ENCODE results near the gene EFS. TPM values are rescaled to one million over a fixed set of nuclear protein-coding genes. Genes with fewer than 3 reads are reported as not detected.

The EFS gene
- total RNA-seq, 2 experiments from 2014 or later, result not detected

DNA sequence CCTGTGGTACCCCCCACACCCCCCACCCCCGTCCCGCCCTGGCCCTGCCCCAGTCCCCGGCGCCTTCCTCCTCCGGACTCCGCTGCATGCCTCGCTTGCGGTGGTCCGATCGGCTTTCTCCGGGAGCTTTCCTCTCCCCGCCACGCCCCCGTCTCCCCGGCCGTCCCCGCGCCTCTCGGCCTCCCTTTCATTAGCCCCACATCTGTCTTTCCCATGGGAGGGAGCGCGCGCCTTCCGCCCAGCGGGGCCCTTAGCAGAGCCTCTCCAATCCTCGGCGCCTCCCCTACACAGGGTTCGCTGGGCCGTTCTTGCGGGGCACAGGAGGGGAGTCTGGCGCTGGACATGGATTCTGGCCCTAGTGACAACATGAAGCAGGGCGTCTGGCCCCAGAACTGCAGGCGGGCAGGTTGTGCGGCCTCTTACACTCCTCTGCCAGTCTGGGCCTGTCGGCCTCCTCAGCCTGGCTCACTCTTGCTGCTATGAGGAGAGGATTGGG, 1.5 kb upstream of the EFS start:
- H3K4me3 Mint-ChIP-seq, result no peak overlapping the region
- DNase-seq, result no peak
- no peak overlapping the region for H3K27ac Mint-ChIP-seq
- CTCF ChIA-PET, result interaction anchor here (0.9 kb wide), 2 partner anchors 31 to 32 kb away, joined by 3 read pairs; no protein-coding TSS in a partner anchor
- POLR2A ChIA-PET, result no interaction called here
- H3K4me1 Mint-ChIP-seq, result peaks cover 2% of the 10 kb centered on the region
- no peaks in the 10 kb centered on the region for H3K36me3 Mint-ChIP-seq (ENCODE audit: low read depth)
- H3K27me3 Mint-ChIP-seq, result peaks cover 40% of the 10 kb centered on the region
- no peaks in the 10 kb centered on the region for H3K9me3 Mint-ChIP-seq

DNA sequence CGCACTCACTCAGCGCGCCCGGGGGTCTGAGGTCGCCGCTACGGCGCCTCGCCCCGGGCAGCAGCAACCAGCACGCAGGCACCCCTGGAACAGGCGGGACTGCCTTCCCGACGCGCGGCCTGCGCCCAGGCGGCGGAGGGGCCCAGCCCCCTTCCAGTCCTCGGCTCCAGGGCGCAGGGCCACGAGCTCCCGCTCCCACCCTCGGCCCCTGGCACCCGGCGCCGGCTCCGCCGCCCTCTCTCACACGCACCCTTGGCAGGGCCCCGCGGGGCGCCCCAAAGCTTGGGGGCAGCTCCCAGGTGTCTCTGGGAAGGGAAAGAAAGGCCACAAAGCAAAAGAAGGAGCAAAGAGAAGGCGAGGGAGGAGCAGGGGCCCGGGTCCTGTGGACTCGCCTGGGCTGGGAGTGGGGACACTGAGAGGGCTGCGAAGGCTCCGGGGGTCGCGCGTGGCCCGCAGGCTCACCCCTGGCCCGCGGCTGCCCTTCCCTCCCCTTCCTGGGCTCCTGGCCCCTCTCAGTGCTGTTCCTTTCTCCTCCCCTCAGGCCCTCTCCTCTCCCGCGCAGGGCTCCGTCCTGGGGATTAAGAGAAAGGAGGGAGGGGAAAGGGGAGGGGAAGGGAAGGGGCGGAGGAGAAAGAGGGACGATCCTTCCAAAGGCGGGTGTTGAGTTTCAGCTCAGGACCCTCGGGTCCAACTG, 907 bp upstream of the EFS start:
- Mint-ChIP-seq H3K4me1 (peaks cover 2% of the 10 kb centered on the region), H3K9me3 (no peaks in the 10 kb centered on the region), H3K27me3 (peaks cover 40% of the 10 kb centered on the region), H3K27ac (no peak overlapping the region), H3K36me3 (ENCODE audit: low read depth) (no peaks in the 10 kb centered on the region), H3K4me3 (no peak overlapping the region)
- POLR2A ChIA-PET, result no interaction called here
- CTCF ChIA-PET, result interaction anchor here (0.9 kb wide), 2 partner anchors 32 kb away, joined by 3 read pairs; no protein-coding TSS in a partner anchor
- DNase-seq, result no peak

DNA sequence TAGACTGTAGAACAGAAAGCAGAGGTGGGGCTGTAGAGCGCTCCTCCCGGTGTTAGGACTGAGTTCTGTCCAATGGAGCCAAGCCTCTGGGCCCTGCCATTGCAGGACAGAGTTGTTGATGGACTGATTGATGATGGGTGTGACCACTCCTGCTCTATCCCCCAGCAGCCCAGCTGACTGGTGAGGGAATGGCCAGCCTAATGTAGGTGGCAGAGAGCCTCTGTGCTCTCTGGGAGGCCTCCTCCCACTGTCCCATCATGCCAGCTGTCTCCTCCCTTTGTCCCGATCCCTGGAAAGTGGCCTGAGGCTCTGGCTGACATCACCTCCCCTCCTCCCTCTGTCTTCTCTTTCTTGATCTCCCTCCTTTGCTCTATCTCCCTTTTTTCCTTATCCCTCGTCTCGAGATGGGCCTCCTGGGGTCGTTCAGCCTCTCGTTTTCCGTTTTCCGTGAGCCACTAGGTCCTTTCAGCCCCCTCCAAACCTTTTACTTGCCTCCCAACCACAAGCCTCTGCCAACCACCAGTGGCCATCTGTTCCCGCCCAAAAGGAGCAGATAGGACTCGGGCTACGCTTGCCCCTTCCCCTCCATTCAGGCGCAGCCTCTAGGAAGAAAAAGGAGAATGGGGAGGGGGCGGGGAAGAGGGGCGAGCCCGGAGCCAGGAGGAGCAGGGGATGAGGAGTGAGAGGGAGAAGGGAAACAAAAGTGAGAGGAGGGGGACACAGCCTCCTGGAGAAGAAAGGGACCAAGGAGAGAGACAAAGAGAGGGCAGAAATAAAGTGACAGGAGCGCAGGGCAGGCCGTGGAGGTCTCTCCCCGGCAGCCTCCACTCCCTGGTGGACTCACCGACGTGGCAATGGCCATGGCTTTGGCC, 572 bp downstream of the EFS start:
- DNase-seq, result no peak
- Mint-ChIP-seq H3K27ac (no peak overlapping the region), H3K36me3 (ENCODE audit: low read depth) (no peaks in the 10 kb centered on the region), H3K9me3 (no peaks in the 10 kb centered on the region), H3K27me3 (peaks cover 40% of the 10 kb centered on the region), H3K4me3 (no peak overlapping the region), H3K4me1 (peaks cover 2% of the 10 kb centered on the region)
- ChIA-PET POLR2A (no interaction called here), CTCF (interaction anchor here (1.5 kb wide), 1 partner anchor 15 kb away, joined by 4 read pairs; no protein-coding TSS in a partner anchor)

DNA sequence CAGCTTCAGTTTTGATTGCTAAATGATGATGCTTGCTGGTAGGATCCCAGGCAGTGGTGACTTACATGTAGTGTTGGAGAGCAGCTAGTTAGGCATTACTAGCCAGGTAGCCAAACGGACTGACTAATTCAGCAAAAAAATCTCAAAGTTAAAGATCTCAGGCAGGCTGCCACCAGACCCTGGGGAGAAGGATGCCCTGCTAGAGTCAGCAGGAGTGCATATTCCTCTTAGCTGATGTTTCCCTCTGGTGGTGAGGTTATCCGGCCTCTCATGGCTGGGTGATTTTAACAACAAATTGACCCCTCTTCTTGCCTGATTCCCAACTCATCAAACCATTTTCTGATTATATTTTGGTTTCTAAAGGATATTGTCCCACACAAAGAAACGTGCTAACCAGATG, 2.8 kb downstream of the EFS start:
- Mint-ChIP-seq H3K9me3 (no peaks in the 10 kb centered on the region), H3K4me1 (peaks cover 2% of the 10 kb centered on the region), H3K27ac (no peak overlapping the region), H3K4me3 (no peak overlapping the region), H3K27me3 (peaks cover 30% of the 10 kb centered on the region), H3K36me3 (ENCODE audit: low read depth) (no peaks in the 10 kb centered on the region)
- DNase-seq, result no peak
- ChIA-PET POLR2A (no interaction called here), CTCF (interaction anchor here (0.7 to 1.5 kb wide), 3 partner anchors 9 to 18 kb away, joined by 3 read pairs; partner anchors contain the start of gene SLC22A17)

DNA sequence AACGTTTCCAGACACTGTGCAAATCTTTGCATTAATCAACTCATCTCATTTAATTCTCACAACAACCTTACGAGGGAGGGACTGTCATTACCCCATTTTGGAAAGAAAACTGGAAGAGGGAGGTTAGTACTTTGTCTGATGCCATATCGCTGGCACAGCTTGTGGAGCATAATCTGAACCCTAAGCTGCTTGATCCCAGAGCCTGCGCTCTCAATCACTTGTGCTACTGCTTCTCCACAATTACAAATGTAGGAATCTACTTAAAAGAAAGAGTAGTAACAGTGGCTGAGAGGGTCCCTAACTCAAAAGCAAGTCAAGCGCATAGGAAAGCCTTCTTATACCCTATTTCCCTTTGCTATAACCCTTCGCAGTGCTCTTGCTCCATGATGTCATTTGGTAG, 3.2 kb downstream of the EFS start:
- DNase-seq, result no peak
- H3K36me3 Mint-ChIP-seq (ENCODE audit: low read depth), result no peaks in the 10 kb centered on the region
- H3K27me3 Mint-ChIP-seq, result peaks cover 26% of the 10 kb centered on the region
- H3K27ac Mint-ChIP-seq, result no peak overlapping the region
- CTCF ChIA-PET, result interaction anchor here (0.7 to 1.5 kb wide), 3 partner anchors 9 to 18 kb away, joined by 3 read pairs; partner anchors contain the start of gene SLC22A17
- POLR2A ChIA-PET, result no interaction called here
- no peaks in the 10 kb centered on the region for H3K9me3 Mint-ChIP-seq
- H3K4me1 Mint-ChIP-seq, result no peaks in the 10 kb centered on the region
- no peak overlapping the region for H3K4me3 Mint-ChIP-seq

DNA sequence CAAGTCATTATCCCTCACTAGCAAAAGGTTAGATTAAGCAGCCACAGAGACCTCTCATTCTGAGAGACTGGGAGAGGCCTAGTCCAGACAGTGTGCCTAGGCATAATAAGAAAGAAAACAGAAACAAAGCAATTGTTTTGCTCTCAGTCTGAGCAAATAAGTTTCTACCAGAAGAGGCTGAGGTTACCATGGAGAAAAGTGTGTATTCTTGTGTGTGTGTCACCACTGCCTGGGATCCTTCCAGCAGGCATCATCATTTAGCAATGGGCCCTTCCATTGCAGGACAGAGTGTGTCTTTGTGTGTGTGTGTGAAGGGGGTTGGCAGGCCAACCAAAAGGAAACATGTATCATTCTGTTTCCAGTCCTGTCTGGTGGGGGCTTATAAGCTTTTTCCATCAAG, 3.7 kb downstream of the EFS start:
- Mint-ChIP-seq H3K36me3 (ENCODE audit: low read depth) (no peaks in the 10 kb centered on the region), H3K27me3 (peaks cover 22% of the 10 kb centered on the region), H3K27ac (no peak overlapping the region), H3K4me1 (no peaks in the 10 kb centered on the region), H3K9me3 (no peaks in the 10 kb centered on the region), H3K4me3 (no peak overlapping the region)
- CTCF ChIA-PET, result interaction anchor here (0.9 to 1.5 kb wide), 3 partner anchors 8 to 75 kb away, joined by 3 read pairs; partner anchors contain the start of gene SLC22A17
- POLR2A ChIA-PET, result no interaction called here
- DNase-seq, result no peak

DNA sequence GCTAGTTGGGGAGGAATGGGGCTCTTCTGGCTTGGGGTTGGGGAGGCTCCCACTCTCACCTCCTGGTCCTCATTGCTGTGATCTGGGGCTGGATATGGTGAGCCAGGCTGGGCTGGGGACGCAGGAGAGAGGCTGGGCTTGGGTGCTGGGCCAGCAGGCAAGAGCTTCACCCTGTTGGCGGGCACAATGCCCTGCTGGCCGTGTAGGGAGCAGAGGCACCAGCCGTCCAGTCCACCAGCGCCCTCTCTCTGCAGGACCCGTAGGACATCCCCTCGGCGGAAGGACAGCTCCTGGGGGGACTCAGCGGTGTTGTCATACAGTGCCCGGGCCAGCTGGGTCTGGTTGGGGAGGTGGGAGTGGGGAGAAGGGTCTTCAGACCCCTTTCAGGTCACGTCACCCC, 4.5 kb downstream of the EFS start:
- Mint-ChIP-seq H3K27me3 (peaks cover 20% of the 10 kb centered on the region), H3K4me3 (no peak overlapping the region), H3K4me1 (no peaks in the 10 kb centered on the region), H3K36me3 (ENCODE audit: low read depth) (no peaks in the 10 kb centered on the region), H3K9me3 (no peaks in the 10 kb centered on the region), H3K27ac (no peak overlapping the region)
- CTCF ChIA-PET, result interaction anchor here (0.9 to 1.1 kb wide), 3 partner anchors 33 to 76 kb away, joined by 3 read pairs; no protein-coding TSS in a partner anchor
- DNase-seq, result no peak
- POLR2A ChIA-PET, result no interaction called here

DNA sequence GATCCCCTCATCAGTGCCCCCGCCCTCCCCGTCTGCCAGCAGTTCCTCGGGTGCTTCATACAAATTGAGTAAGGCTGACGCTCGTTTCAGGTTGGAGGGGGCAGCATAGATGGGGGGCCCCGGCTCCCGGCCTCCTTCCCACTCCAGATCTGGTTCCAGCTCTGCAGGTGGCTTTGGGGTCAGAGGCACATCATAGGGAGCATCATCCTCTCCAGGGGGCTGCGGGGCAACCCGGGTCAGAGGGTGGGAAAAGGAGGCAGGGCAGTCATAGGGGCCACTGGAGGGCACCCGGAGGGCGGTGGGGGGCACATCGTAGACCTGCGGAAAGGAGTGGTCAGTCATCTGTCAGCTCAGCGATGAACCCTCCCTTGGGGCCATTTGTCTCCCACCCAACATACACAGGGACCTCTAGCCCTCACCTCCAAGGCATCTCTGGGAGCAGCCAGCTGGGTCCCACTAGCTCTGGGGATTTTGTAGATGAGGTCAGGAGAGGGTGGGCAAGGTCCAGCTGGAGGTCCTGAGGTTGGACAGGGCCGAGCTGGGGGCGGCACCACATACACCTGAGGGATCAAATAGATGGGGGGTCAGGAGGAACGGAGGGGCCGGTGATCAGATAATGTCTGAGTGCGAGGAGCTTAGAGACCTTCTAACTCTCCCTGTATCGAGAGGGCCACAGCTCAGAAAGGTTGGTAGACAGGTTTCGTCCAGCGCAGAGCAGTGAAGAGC, 5.1 kb downstream of the EFS start:
- H3K4me1 Mint-ChIP-seq, result no peaks in the 10 kb centered on the region
- no peak overlapping the region for H3K4me3 Mint-ChIP-seq
- H3K27ac Mint-ChIP-seq, result no peak overlapping the region
- H3K9me3 Mint-ChIP-seq, result no peaks in the 10 kb centered on the region
- H3K36me3 Mint-ChIP-seq (ENCODE audit: low read depth), result no peaks in the 10 kb centered on the region
- POLR2A ChIA-PET, result no interaction called here
- DNase-seq, result no peak
- H3K27me3 Mint-ChIP-seq, result peaks cover 25% of the 10 kb centered on the region
- CTCF ChIA-PET, result interaction anchor here (0.9 to 1.1 kb wide), 3 partner anchors 32 to 77 kb away, joined by 3 read pairs; no protein-coding TSS in a partner anchor

DNA sequence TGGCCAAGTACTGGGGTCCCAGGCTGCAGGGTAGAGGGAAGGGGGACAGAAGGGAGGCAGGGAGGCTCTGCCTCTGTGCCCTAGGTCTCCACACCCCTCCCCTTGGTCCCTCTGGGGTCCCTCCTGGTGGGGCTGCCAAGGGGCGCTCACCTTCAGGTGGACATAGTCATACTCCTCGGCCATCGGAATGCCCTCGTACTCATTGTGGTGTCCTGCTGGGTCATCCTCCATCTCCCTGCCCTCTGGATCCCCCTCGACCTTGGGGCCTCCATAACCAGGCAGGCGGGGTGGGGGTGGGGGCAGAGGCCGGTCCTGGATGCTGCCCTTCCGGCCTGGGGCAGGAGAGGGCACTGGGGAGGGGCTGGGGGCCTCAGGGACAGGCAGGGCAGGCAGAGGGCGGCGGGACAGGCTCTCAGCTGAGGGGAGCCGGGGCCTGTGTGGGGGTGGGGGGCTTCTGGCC, 5.8 kb downstream of the EFS start:
- no peak overlapping the region for H3K4me3 Mint-ChIP-seq
- peaks cover 25% of the 10 kb centered on the region for H3K27me3 Mint-ChIP-seq
- CTCF ChIA-PET, result no interaction called here
- POLR2A ChIA-PET, result no interaction called here
- DNase-seq, result no peak
- H3K4me1 Mint-ChIP-seq, result no peaks in the 10 kb centered on the region
- H3K27ac Mint-ChIP-seq, result no peak overlapping the region
- H3K9me3 Mint-ChIP-seq, result no peaks in the 10 kb centered on the region
- no peaks in the 10 kb centered on the region for H3K36me3 Mint-ChIP-seq (ENCODE audit: low read depth)

DNA sequence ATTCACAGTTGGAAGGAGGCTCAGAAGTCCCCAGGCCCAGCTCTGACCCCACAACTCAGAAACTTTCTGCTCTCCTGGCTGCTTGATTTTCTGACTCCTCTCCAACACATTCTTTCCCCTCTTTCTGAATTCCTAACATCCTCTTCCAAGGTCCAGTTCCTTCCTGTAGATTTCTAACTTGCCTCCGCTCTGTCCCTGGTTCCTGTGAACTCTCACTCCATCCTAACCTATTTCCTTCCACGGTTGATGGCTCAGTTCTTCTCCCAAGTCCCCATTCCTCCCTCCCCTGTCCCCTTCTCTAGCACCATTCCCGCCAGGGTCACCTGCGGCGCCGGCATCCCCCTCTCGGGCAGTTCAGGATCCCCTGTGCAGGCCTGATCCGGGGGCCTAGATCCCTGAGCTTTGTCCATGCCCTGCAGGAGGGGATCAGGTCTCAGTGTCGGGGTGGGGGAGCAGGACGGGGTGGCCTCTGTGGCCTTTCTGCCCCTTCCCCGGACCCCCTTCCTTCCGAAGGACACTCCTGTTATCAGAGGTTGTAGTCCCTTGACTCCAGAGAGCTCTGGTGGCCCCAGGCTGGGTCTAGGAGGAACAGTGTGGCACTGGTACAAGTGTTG, 6.3 kb downstream of the EFS start:
- Mint-ChIP-seq H3K27me3 (peaks cover 25% of the 10 kb centered on the region), H3K27ac (no peak overlapping the region), H3K36me3 (ENCODE audit: low read depth) (no peaks in the 10 kb centered on the region), H3K4me1 (no peaks in the 10 kb centered on the region), H3K4me3 (no peak overlapping the region), H3K9me3 (no peaks in the 10 kb centered on the region)
- DNase-seq, result no peak
- CTCF ChIA-PET, result interaction anchor here (1.4 kb wide), 1 partner anchor 44 kb away, joined by 3 read pairs; no protein-coding TSS in a partner anchor
- POLR2A ChIA-PET, result no interaction called here

DNA sequence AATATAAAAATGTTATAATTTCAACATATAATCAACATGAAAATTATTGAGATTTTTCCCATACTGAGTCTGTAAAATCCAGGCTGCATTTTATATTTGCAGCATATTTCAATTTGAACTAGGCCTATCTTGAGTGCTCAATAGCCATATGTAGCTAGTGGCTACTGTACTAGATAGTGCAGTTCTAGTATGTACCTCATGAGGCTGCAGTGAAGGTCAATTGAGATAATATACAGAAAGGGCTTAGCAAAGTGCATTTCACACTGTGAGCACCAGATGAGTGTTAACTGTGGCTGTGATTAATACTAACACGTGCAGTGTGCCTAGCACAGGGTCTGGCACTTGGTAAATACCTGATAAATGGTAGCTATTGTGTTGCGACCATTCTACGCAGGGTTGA, 6.9 kb downstream of the EFS start:
- no peaks in the 10 kb centered on the region for H3K9me3 Mint-ChIP-seq
- no peak for DNase-seq
- H3K27me3 Mint-ChIP-seq, result peaks cover 25% of the 10 kb centered on the region
- H3K27ac Mint-ChIP-seq, result no peak overlapping the region
- no peak overlapping the region for H3K4me3 Mint-ChIP-seq
- ChIA-PET CTCF (interaction anchor here (1.4 kb wide), 2 partner anchors 12 to 45 kb away, joined by 3 to 4 read pairs; no protein-coding TSS in a partner anchor), POLR2A (no interaction called here)
- no peaks in the 10 kb centered on the region for H3K36me3 Mint-ChIP-seq (ENCODE audit: low read depth)
- H3K4me1 Mint-ChIP-seq, result peaks cover under 1% of the 10 kb centered on the region

DNA sequence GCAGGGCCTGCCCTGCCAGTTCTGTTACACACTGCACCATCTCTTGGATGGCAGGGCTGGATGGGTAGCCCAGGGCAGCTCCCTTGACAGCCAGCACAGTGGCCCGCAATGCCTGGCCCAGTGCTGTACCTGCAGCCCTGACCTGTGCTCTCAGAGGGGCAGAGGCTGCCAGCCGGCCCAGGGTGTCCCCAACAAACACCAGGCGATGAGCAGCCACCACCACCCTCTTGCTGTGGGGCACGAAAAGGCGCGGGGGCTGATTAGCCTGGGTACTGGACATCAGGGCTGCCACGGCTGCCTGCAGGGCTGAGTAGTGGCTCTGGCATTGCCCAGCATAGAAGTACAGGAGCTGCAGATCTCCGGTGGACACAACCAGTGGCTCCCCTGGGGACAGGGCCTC, 7.7 kb downstream of the EFS start:
- H3K27me3 Mint-ChIP-seq, result peaks cover 28% of the 10 kb centered on the region
- H3K36me3 Mint-ChIP-seq (ENCODE audit: low read depth), result no peaks in the 10 kb centered on the region
- POLR2A ChIA-PET, result no interaction called here
- no peak for DNase-seq
- no peak overlapping the region for H3K27ac Mint-ChIP-seq
- H3K9me3 Mint-ChIP-seq, result no peaks in the 10 kb centered on the region
- H3K4me1 Mint-ChIP-seq, result peaks cover 5% of the 10 kb centered on the region
- CTCF ChIA-PET, result interaction anchor here (1.4 kb wide), 1 partner anchor 12 kb away, joined by 4 read pairs; no protein-coding TSS in a partner anchor
- no peak overlapping the region for H3K4me3 Mint-ChIP-seq
